ENCODE results near the gene MPZL1. TPM values are rescaled to one million over a fixed set of nuclear protein-coding genes. Genes with fewer than 3 reads are reported as not detected.

The MPZL1 gene
- total and polyA plus RNA-seq, 2 of the 8 experiments (the other 6 are each of a cell fraction or from before 2014, with no cell fraction given) = 37.8 to 120 TPM

DNA sequence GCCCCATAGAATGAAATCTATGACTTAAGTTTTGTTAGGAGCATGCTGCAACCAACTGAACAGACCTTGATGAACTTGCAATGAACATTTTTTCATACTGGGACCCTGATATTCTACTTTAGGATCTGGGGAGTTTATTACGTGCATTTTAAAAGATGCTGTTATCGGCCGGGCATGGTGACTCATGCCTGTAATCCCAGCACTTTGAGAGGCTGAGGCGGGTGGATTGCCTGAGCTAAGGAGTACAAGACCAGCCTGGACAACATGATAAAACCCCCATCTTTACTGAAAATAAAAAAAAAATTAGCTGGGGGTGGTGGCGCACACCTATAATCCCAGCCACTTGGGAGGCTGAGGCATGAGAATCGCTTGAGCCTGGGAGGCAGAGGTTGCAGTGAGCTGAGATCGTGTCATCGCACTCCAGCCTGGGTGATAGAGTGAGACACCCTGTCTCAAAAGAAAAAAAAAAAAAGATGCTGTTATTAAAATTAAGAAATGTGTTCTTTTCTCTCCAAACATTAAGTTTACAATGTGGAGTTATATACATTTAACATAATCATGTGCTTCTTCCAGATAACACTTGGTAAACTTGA, 7.1 kb downstream of the MPZL1 start (continued):
- TF ChIP-seq RFX5 (IDR thresholded peaks at IDR 0.05; ENCODE audit: borderline replicate concordance, low read depth, low read length) = no peak
- no peak for TF ChIP-seq POLR2A (IDR thresholded peaks at IDR 0.05; ENCODE audit: control extremely low read depth in 1 of 2, low read depth in 2 of 2, low read length in 2 of 2)
- no peak for TF ChIP-seq TAF1 (IDR thresholded peaks at IDR 0.05; ENCODE audit: low read depth, low read length)
- TF ChIP-seq, protein P1, sequence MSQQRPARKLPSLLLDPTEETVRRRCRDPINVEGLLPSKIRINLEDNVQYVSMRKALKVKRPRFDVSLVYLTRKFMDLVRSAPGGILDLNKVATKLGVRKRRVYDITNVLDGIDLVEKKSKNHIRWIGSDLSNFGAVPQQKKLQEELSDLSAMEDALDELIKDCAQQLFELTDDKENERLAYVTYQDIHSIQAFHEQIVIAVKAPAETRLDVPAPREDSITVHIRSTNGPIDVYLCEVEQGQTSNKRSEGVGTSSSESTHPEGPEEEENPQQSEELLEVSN (IDR thresholded peaks at IDR 0.05) = no peak
- TF ChIP-seq ASH2L (IDR thresholded peaks at IDR 0.05; ENCODE audit: low read length) = no peak
- no peak for TF ChIP-seq HDAC6 (IDR thresholded peaks at IDR 0.05; ENCODE audit: low read depth, low read length)
- TF ChIP-seq JUN (IDR thresholded peaks at IDR 0.05; ENCODE audit: low read depth, low read length) = no peak
